ENCODE measurements around the gene PCOLCE2.
"Not testable (repeated sequence)": the region's sequence is repeated elsewhere in the genome, so short reads cannot be mapped to it uniquely, and the experiment has no call there.

PCOLCE2 gene

GRCh38 chr3:142875583-142876207, 13.2 kb downstream of the PCOLCE2 start:
- Histone ChIP-seq H3K4me3 (ENCODE audit: low read depth in 1 of 5, low read length in 5 of 5) (no peak overlapping the region), H3K9ac (ENCODE audit: low read length in 5 of 5) (no peak overlapping the region), H3K4me1 (ENCODE audit: control insufficient read depth in 5 of 5, insufficient read depth in 5 of 5, low read length in 5 of 5) (peaks cover 2 to 28% (median 4%) of the 10 kb centered on the region in 5 donors), H3K27me3 (ENCODE audit: control insufficient read depth in 5 of 5, insufficient read depth in 4 of 5, low read length in 5 of 5) (no peaks in the 10 kb centered on the region), H3K36me3 (ENCODE audit: control insufficient read depth in 5 of 5, insufficient read depth in 5 of 5, low read length in 5 of 5) (peaks cover 0 to 12% (median 7%) of the 10 kb centered on the region in 5 donors), H3K9me3 (ENCODE audit: control insufficient read depth in 5 of 5, low read length in 5 of 5) (no peaks in the 10 kb centered on the region), H3K27ac (ENCODE audit: low read depth, low read length) (peak overlapping the region; percentile 93)

- no peak overlapping the region for H3K4me3 ChIP-seq (ENCODE audit: low read depth in 1 of 5, low read length in 5 of 5)
- no peak overlapping the region for H3K9ac ChIP-seq (ENCODE audit: low read length in 5 of 5)
- peaks cover 0 to 12% (median 7%) of the 10 kb centered on the region in 5 donors for H3K36me3 ChIP-seq (ENCODE audit: control insufficient read depth in 5 of 5, insufficient read depth in 5 of 5, low read length in 5 of 5)
- H3K27me3 ChIP-seq (ENCODE audit: control insufficient read depth in 5 of 5, insufficient read depth in 4 of 5, low read length in 5 of 5): no peaks in the 10 kb centered on the region
- H3K4me1 ChIP-seq (ENCODE audit: control insufficient read depth in 5 of 5, insufficient read depth in 5 of 5, low read length in 5 of 5): peaks cover 3 to 28% (median 4%) of the 10 kb centered on the region in 5 donors
- peak overlapping the region; percentile 2 for H3K27ac ChIP-seq (ENCODE audit: low read depth, low read length)
- H3K9me3 ChIP-seq (ENCODE audit: control insufficient read depth in 5 of 5, low read length in 5 of 5): no peaks in the 10 kb centered on the region
Measured at GRCh38 chr3:142875099-142875498, 13.8 kb downstream of the PCOLCE2 start.

- H3K4me3 ChIP-seq (ENCODE audit: low read depth in 1 of 5, low read length in 5 of 5); H3K27ac ChIP-seq (ENCODE audit: low read depth, low read length); H3K9me3 ChIP-seq (ENCODE audit: control insufficient read depth in 5 of 5, low read length in 5 of 5); H3K9ac ChIP-seq (ENCODE audit: low read length in 5 of 5); H3K27me3 ChIP-seq (ENCODE audit: control insufficient read depth in 5 of 5, insufficient read depth in 4 of 5, low read length in 5 of 5); H3K36me3 ChIP-seq (ENCODE audit: control insufficient read depth in 5 of 5, insufficient read depth in 5 of 5, low read length in 5 of 5): not testable (repeated sequence)
- peaks cover 0 to 17% (median 9%) of the 10 kb centered on the region in 5 donors for H3K4me1 ChIP-seq (ENCODE audit: control insufficient read depth in 5 of 5, insufficient read depth in 5 of 5, low read length in 5 of 5)
Measured at GRCh38 chr3:142868382-142868781, 20.5 kb downstream of the PCOLCE2 start.

GRCh38 chr3:142866841-142867631, 21.8 kb downstream of the PCOLCE2 start:
- H3K9me3 ChIP-seq (ENCODE audit: control insufficient read depth in 5 of 5, low read length in 5 of 5): no peaks in the 10 kb centered on the region
- H3K27me3 ChIP-seq (ENCODE audit: control insufficient read depth in 5 of 5, insufficient read depth in 4 of 5, low read length in 5 of 5): no peaks in the 10 kb centered on the region
- H3K4me3 ChIP-seq (ENCODE audit: low read depth in 1 of 5, low read length in 5 of 5): no peak overlapping the region
- H3K9ac ChIP-seq (ENCODE audit: low read length in 5 of 5): no peak overlapping the region
- peaks cover 0 to 2% (median 0%) of the 10 kb centered on the region in 5 donors for H3K36me3 ChIP-seq (ENCODE audit: control insufficient read depth in 5 of 5, insufficient read depth in 5 of 5, low read length in 5 of 5)
- peak overlapping the region; percentile 32 for H3K27ac ChIP-seq (ENCODE audit: low read depth, low read length)
- peaks cover 0 to 24% (median 14%) of the 10 kb centered on the region in 5 donors for H3K4me1 ChIP-seq (ENCODE audit: control insufficient read depth in 5 of 5, insufficient read depth in 5 of 5, low read length in 5 of 5)

- peak overlapping the region in 2 of 5 donors; percentile 11 to 22 for H3K9ac ChIP-seq (ENCODE audit: low read length in 5 of 5)
- no peak overlapping the region for H3K4me3 ChIP-seq (ENCODE audit: low read depth in 1 of 5, low read length in 5 of 5)
- H3K27ac ChIP-seq (ENCODE audit: low read depth, low read length): no peak overlapping the region
- peaks cover 0 to 3% (median 0%) of the 10 kb centered on the region in 5 donors for H3K36me3 ChIP-seq (ENCODE audit: control insufficient read depth in 5 of 5, insufficient read depth in 5 of 5, low read length in 5 of 5)
- no peaks in the 10 kb centered on the region for H3K9me3 ChIP-seq (ENCODE audit: control insufficient read depth in 5 of 5, low read length in 5 of 5)
- H3K4me1 ChIP-seq (ENCODE audit: control insufficient read depth in 5 of 5, insufficient read depth in 5 of 5, low read length in 5 of 5): peaks cover 0 to 17% (median 11%) of the 10 kb centered on the region in 5 donors
- no peaks in the 10 kb centered on the region for H3K27me3 ChIP-seq (ENCODE audit: control insufficient read depth in 5 of 5, insufficient read depth in 4 of 5, low read length in 5 of 5)
Measured at GRCh38 chr3:142863930-142864920, 24.7 kb downstream of the PCOLCE2 start.

GRCh38 chr3:142863010-142863817, 25.7 kb downstream of the PCOLCE2 start:
- peaks cover 0 to 17% (median 11%) of the 10 kb centered on the region in 5 donors for H3K4me1 ChIP-seq (ENCODE audit: control insufficient read depth in 5 of 5, insufficient read depth in 5 of 5, low read length in 5 of 5)
- no peak overlapping the region for H3K4me3 ChIP-seq (ENCODE audit: low read depth in 1 of 5, low read length in 5 of 5)
- H3K27me3 ChIP-seq (ENCODE audit: control insufficient read depth in 5 of 5, insufficient read depth in 4 of 5, low read length in 5 of 5): no peaks in the 10 kb centered on the region
- peak overlapping the region; percentile 52 for H3K27ac ChIP-seq (ENCODE audit: low read depth, low read length)
- peak overlapping the region in 1 of 5 donors; percentile 22 for H3K9ac ChIP-seq (ENCODE audit: low read length in 5 of 5)
- H3K9me3 ChIP-seq (ENCODE audit: control insufficient read depth in 5 of 5, low read length in 5 of 5): no peaks in the 10 kb centered on the region
- H3K36me3 ChIP-seq (ENCODE audit: control insufficient read depth in 5 of 5, insufficient read depth in 5 of 5, low read length in 5 of 5): peaks cover 0 to 3% (median 0%) of the 10 kb centered on the region in 5 donors

GRCh38 chr3:142861926-142862325, 27.0 kb downstream of the PCOLCE2 start:
- peak overlapping the region; percentile 48 for H3K27ac ChIP-seq (ENCODE audit: low read depth, low read length)
- H3K27me3 ChIP-seq (ENCODE audit: control insufficient read depth in 5 of 5, insufficient read depth in 4 of 5, low read length in 5 of 5): no peaks in the 10 kb centered on the region
- H3K36me3 ChIP-seq (ENCODE audit: control insufficient read depth in 5 of 5, insufficient read depth in 5 of 5, low read length in 5 of 5): peaks cover 0 to 3% (median 0%) of the 10 kb centered on the region in 5 donors
- no peak overlapping the region for H3K9ac ChIP-seq (ENCODE audit: low read length in 5 of 5)
- no peaks in the 10 kb centered on the region for H3K9me3 ChIP-seq (ENCODE audit: control insufficient read depth in 5 of 5, low read length in 5 of 5)
- peaks cover 0 to 21% (median 10%) of the 10 kb centered on the region in 5 donors for H3K4me1 ChIP-seq (ENCODE audit: control insufficient read depth in 5 of 5, insufficient read depth in 5 of 5, low read length in 5 of 5)
- no peak overlapping the region for H3K4me3 ChIP-seq (ENCODE audit: low read depth in 1 of 5, low read length in 5 of 5)

GRCh38 chr3:142858043-142858442, 30.8 kb downstream of the PCOLCE2 start:
- Histone ChIP-seq H3K9me3 (ENCODE audit: control insufficient read depth in 5 of 5, low read length in 5 of 5) (no peaks in the 10 kb centered on the region), H3K27me3 (ENCODE audit: control insufficient read depth in 5 of 5, insufficient read depth in 4 of 5, low read length in 5 of 5) (no peaks in the 10 kb centered on the region), H3K27ac (ENCODE audit: low read depth, low read length) (no peak overlapping the region), H3K4me1 (ENCODE audit: control insufficient read depth in 5 of 5, insufficient read depth in 5 of 5, low read length in 5 of 5) (peaks cover 2 to 24% (median 13%) of the 10 kb centered on the region in 5 donors), H3K36me3 (ENCODE audit: control insufficient read depth in 5 of 5, insufficient read depth in 5 of 5, low read length in 5 of 5) (peaks cover 0 to 9% (median 0%) of the 10 kb centered on the region in 5 donors), H3K4me3 (ENCODE audit: low read depth in 1 of 5, low read length in 5 of 5) (no peak overlapping the region), H3K9ac (ENCODE audit: low read length in 5 of 5) (no peak overlapping the region)

GRCh38 chr3:142857056-142857455, 31.8 kb downstream of the PCOLCE2 start:
- H3K36me3 ChIP-seq (ENCODE audit: control insufficient read depth in 5 of 5, insufficient read depth in 5 of 5, low read length in 5 of 5): peaks cover 0 to 7% (median 0%) of the 10 kb centered on the region in 5 donors
- peak overlapping the region in 1 of 5 donors; percentile 20 for H3K9ac ChIP-seq (ENCODE audit: low read length in 5 of 5)
- H3K9me3 ChIP-seq (ENCODE audit: control insufficient read depth in 5 of 5, low read length in 5 of 5): no peaks in the 10 kb centered on the region
- peaks cover 2 to 23% (median 12%) of the 10 kb centered on the region in 5 donors for H3K4me1 ChIP-seq (ENCODE audit: control insufficient read depth in 5 of 5, insufficient read depth in 5 of 5, low read length in 5 of 5)
- H3K27me3 ChIP-seq (ENCODE audit: control insufficient read depth in 5 of 5, insufficient read depth in 4 of 5, low read length in 5 of 5): no peaks in the 10 kb centered on the region
- no peak overlapping the region for H3K27ac ChIP-seq (ENCODE audit: low read depth, low read length)
- H3K4me3 ChIP-seq (ENCODE audit: low read depth in 1 of 5, low read length in 5 of 5): no peak overlapping the region

Data from subcutaneous abdominal adipose tissue (tissue), 5 donors.